Heart left ventricle (tissue), 16 donors: ENCODE data around the gene ADRA1B. TPM values are rescaled to one million over a fixed set of nuclear protein-coding genes. Genes with fewer than 3 reads are reported as not detected.

Experiments
- ATAC-seq, 4 donors: fragments of 200-7000 bp; cut with Tn5 transposase; one replicate each; pipeline ENCODE4 v1.9.1; 2020 to 2022; ENCODE audit warnings: moderate library complexity in 4 of 4, mild to moderate bottlenecking in 3 of 4, moderate number of reproducible peaks in 1 of 4
- DNase-seq, 5 donors: peaks; one replicate each; pipeline ENCODE4 v3.0.0-alpha.2; 2020
- H3K27ac ChIP-seq, 12 donors: fragments of 200-600 bp; sonication (generic) in 4 of 12; one replicate each; pipeline versions ENCODE4 v1.5.0 to v1.8.0; 2016 to 2022; ENCODE audit warnings: mild to moderate bottlenecking in 2 of 12
- H3K27me3 ChIP-seq, 9 donors: fragments of 200-600 bp; sonication (generic) in 2 of 9; one replicate each; pipeline versions ENCODE4 v1.5.1 to v1.8.0; 2016 to 2022; ENCODE audit warnings: mild to moderate bottlenecking in 3 of 9
- H3K36me3 ChIP-seq, 9 donors: fragments of 200-600 bp; sonication (generic) in 2 of 9; one replicate each; pipeline versions ENCODE4 v1.5.0 to v1.8.0; 2018 to 2022; ENCODE audit warnings: mild to moderate bottlenecking in 2 of 9
- H3K4me1 ChIP-seq, 12 donors: fragments of 200-600 bp; sonication (generic) in 4 of 12; one replicate each; pipeline versions ENCODE4 v1.5.0 to v1.8.0; 2016 to 2022; ENCODE audit warnings: mild to moderate bottlenecking in 3 of 12
- H3K4me3 ChIP-seq, 12 donors: fragments of 200-600 bp; sonication (generic) in 4 of 12; one replicate each; pipeline versions ENCODE4 v1.5.0 to v1.8.0; 2017 to 2022; ENCODE audit warnings: mild to moderate bottlenecking in 9 of 12, moderate library complexity in 4 of 12
- H3K9me3 ChIP-seq, 12 donors: fragments of 200-600 bp; sonication (generic) in 4 of 12; one replicate each; pipeline versions ENCODE4 v1.5.0 to v1.8.0; 2016 to 2022; ENCODE audit warnings: mild to moderate bottlenecking in 1 of 12
- POLR2A ChIP-seq, 2 donors: fragments of 450-650 bp; IDR thresholded peaks; one replicate each; pipeline ENCODE4 v1.6.1; 2017; ENCODE audit warnings: antibody characterized with exemption in 2 of 2, mild to moderate bottlenecking in 2 of 2, moderate library complexity in 2 of 2
- WGBS, 4 donors: extraction: QIAGEN DNeasy Blood & Tissue Kit in 2 of 4; methylation state at CpG; one replicate each; pipeline versions ENCODE4 v1.1.5 to v1.1.7; 2013 to 2018; 5-methylcytosine and 5-hydroxymethylcytosine counted together
- intact Hi-C, 10 donors: fragments of 100-400 bp; cut with DNase I; formaldehyde crosslinking; loops; one replicate each; pipeline versions ENCODE4 v1.11.1 to v1.14.2; 2022
- polyA plus RNA-seq, 2 donors: library from polyadenylated mRNA; stranded (reverse); fragments of 200-250 nt; gene quantifications; one replicate each; pipeline ENCODE4 v1.2.3, GENCODE V29; 2013
- total RNA-seq, 9 donors: library from RNA; depleted of rRNA in 2 of 9; stranded (reverse); fragments of >200 nt in 2 of 9; fragmentation: NEBNext Ultra II Directional in 3 of 9; extraction: Animal tissue kit (Norgen Biotek cat#: 25700) in 3 of 9; gene quantifications; one replicate each; pipeline versions ENCODE4 v1.1.0 to v1.2.4, GENCODE V29; 2016 to 2023
- TF ChIP-seq, protein P1 (sequence below), 12 donors: fragments of 200-600 bp; sonication (generic) in 4 of 12; IDR thresholded peaks; one replicate each; pipeline versions ENCODE4 v1.5.0 to v1.8.0; 2018 to 2022; ENCODE audit warnings: antibody characterized with exemption in 12 of 12, mild to moderate bottlenecking in 5 of 12
- donor health status: ischemic (EF 13 %, LVEDD 7.1; RV severe dilation, severe dysfunction).
- donor health status: healthy with polysubstance abuse.
- donor health status: DM: no; HTN: yes; CAD: no.
- donor health status: DM: no; HTN: no; CAD: no.
- donor health status: ischemic (EF 25% LVEDD 6.9; RV normal size, moderate dysfunction).
- donor health status: ischemic (EF 25% LVEDD 5.7; RV mildly dilated, moderate dysfunction).
- donor health status: healthy.
- donor health status: DM: yes; HTN: yes; CAD: no.
- donor health status: ischemic (EF 35%, LVEDD 5.7; RV mildly dilated, moderate dysfunction).
- donor health status: nonischemic (EF 11% LVEDD 7.7; RV severe dilation, severe dysfunction).
- donor health status: DM: yes; HTN: yes; CAD: no.
- donor health status: PGD.
- donor health status: ischemic (EF 29% LVEDD 5.4; RV normal size, mild dysfunction).
- donor health status: nonischemic (EF 23%, LVEDD 6.1; RV moderate dilation, normal function).

The ADRA1B gene
- total and polyA plus RNA-seq, 11 donors = 0.65 to 5.4 (median 2.3) TPM

DNA sequence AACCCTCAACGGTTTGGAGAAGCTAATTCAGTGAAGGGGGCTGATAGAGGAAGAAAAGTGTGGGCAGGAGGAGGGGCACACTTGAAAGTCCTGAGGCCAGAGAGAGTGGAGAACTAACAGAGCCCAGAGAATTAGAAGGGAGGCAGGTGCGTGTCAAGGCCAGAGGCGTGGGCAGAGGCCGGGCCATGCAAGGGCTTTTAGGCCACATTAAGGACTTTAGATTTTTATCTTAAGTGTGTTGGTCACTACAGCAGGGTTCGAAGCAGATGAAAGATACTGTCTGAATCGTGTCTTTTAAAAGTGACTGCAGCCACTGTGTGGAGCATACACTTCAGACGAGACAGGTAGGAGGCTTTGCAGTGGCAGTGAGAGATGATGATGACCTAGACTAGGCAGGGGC is 6.7 kb downstream of the ADRA1B start:
- DNase-seq = no peak
- ATAC-seq = no peak
- no peaks in the 10 kb centered on the region for H3K9me3 ChIP-seq
- peaks cover 0 to 13% (median under 1%) of the 10 kb centered on the region in 12 donors for H3K4me1 ChIP-seq
- H3K27me3 ChIP-seq = peaks cover 0 to 3% (median 0%) of the 10 kb centered on the region in 9 donors
- no peaks in the 10 kb centered on the region for H3K36me3 ChIP-seq
- 77 to 83% (median 81%) methylated on average over 7 of the region's 7 CpGs for WGBS, 4 donors
- no peak overlapping the region for H3K4me3 ChIP-seq
- intact Hi-C loops = loop anchor here in 1 of 10 donors (5.0 kb wide), 1 partner anchor 476 kb away; no protein-coding TSS in a partner anchor
- H3K27ac ChIP-seq = no peak overlapping the region
- TF ChIP-seq POLR2A (IDR thresholded peaks at IDR 0.05) = no peak
- TF ChIP-seq, protein P1, sequence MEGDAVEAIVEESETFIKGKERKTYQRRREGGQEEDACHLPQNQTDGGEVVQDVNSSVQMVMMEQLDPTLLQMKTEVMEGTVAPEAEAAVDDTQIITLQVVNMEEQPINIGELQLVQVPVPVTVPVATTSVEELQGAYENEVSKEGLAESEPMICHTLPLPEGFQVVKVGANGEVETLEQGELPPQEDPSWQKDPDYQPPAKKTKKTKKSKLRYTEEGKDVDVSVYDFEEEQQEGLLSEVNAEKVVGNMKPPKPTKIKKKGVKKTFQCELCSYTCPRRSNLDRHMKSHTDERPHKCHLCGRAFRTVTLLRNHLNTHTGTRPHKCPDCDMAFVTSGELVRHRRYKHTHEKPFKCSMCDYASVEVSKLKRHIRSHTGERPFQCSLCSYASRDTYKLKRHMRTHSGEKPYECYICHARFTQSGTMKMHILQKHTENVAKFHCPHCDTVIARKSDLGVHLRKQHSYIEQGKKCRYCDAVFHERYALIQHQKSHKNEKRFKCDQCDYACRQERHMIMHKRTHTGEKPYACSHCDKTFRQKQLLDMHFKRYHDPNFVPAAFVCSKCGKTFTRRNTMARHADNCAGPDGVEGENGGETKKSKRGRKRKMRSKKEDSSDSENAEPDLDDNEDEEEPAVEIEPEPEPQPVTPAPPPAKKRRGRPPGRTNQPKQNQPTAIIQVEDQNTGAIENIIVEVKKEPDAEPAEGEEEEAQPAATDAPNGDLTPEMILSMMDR (IDR thresholded peaks at IDR 0.05) = no peak

DNA sequence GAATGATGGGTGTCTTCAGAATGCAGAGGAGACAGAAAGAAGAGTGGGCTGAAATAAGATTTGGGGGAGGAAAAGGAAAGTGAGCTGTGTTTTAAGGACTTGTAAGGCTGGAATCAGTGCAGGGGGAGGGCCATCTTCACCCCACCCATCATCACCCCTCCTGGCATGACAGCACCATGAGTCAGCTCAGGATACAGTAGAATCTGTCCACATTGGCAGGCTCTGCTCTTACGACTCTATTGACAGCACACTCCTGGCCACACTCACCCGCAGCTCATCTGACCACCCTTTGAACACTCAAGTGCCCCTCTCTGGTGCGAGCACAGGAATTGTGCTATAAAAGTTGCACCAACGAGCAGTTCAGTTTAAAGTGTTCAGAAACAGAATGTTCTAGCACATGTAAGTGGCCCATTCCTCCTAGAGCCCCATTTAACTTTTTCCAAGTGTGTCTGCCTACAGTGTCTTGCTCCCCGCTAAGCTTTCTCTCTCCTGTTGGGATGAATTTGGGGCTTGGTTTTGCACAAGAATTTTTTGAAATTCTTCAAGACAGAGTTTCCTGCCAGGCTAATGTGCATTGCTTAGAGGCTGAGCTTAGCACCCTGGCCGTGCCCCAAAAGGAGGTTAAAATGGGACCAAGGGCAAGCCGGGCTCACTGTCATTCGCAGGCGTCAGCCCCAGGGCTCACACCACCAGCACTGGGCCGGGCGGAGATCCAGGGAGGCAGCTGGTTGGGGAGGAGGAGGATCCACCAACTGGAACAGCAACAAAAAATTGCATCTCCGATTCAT is 12.0 kb downstream of the ADRA1B start:
- Histone ChIP-seq H3K9me3 (no peaks in the 10 kb centered on the region), H3K4me3 (no peak overlapping the region), H3K27ac (peak overlapping the region in 10 of 12 donors; percentile 3 to 72 (median 58)), H3K4me1 (peaks cover 0 to 18% (median 8%) of the 10 kb centered on the region in 12 donors), H3K27me3 (peaks cover 0 to 3% (median 0%) of the 10 kb centered on the region in 9 donors), H3K36me3 (no peaks in the 10 kb centered on the region)
- DNase-seq (peak; percentile 45 to 80 (median 74)), ATAC-seq (peak; percentile 84 to 96 (median 94))
- intact Hi-C loops = no loop called here
- 48 to 62% (median 55%) methylated on average over 11 to 12 of the region's 12 CpGs for WGBS, 4 donors
- no peak for TF ChIP-seq POLR2A (IDR thresholded peaks at IDR 0.05)
- TF ChIP-seq, protein P1 (IDR thresholded peaks at IDR 0.05) = no peak

DNA sequence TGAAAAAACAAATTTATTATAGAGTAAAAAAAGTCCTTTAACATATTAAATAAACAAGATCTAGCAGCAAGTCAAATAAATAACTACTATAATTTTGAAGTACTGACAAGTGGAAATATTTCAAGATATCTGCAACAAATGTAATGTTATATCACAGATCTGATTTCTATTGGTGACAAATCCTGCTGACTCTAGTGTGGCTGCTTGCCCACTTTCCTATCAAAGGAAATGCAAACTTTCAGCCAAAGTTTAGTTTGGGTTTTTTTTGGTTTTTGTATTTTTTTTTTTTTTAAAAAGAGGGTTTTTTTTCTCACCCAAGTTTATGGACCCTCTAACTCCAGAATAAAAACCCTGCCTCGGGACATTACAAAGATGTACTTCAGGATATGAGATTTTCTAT is 12.9 kb downstream of the ADRA1B start:
- intact Hi-C loops = no loop called here
- 55 to 73% (median 64%) methylated on average over 1 of the region's 1 CpG for WGBS, 4 donors
- TF ChIP-seq POLR2A (IDR thresholded peaks at IDR 0.05) = no peak
- TF ChIP-seq, protein P1 (IDR thresholded peaks at IDR 0.05) = no peak

More for the DNA sequence above, 12.9 kb downstream of the ADRA1B start:
- H3K36me3 ChIP-seq = no peaks in the 10 kb centered on the region
- no peaks in the 10 kb centered on the region for H3K9me3 ChIP-seq
- DNase-seq (no peak), ATAC-seq (no peak)
- peaks cover 0 to 3% (median 0%) of the 10 kb centered on the region in 9 donors for H3K27me3 ChIP-seq
- peaks cover 0 to 23% (median 8%) of the 10 kb centered on the region in 12 donors for H3K4me1 ChIP-seq
- H3K4me3 ChIP-seq = no peak overlapping the region
- H3K27ac ChIP-seq = peak overlapping the region in 1 of 12 donors; percentile 61
